ENCODE measurements around the gene ARSI.

Gene ARSI

GRCh38 chr5:150302301-150303069, at the start of gene ARSI:
Gene ARSI (minus strand): TSS chr5:150302905. CDS start chr5:150302373, 532 bp downstream.
- DNase-seq = no peak

GRCh38 chr5:150350524-150351344, 48.0 kb upstream of the ARSI start:
- peak; percentile 40 to 70 for DNase-seq

GRCh38 chr5:150349681-150350275, 47.1 kb upstream of the ARSI start:
- DNase-seq = no peak

GRCh38 chr5:150347451-150347850, 44.7 kb upstream of the ARSI start:
- no peak for DNase-seq

- DNase-seq = no peak
These were observed 44.3 kb upstream of the ARSI start for GRCh38 chr5:150347003-150347402.

- DNase-seq = no peak
These were observed 43.9 kb upstream of the ARSI start for GRCh38 chr5:150346592-150346991.

- peak; percentile 62 to 71 for DNase-seq
These were observed 43.0 kb upstream of the ARSI start for GRCh38 chr5:150345716-150346115.

- no peak for DNase-seq
These were observed 41.4 kb upstream of the ARSI start for GRCh38 chr5:150343994-150344631.

GRCh38 chr5:150342583-150342982, 39.9 kb upstream of the ARSI start:
- DNase-seq = no peak

- DNase-seq = no peak
These were observed 39.3 kb upstream of the ARSI start for GRCh38 chr5:150341989-150342388.

- no peak for DNase-seq
These were observed 38.6 kb upstream of the ARSI start for GRCh38 chr5:150341331-150341730.

GRCh38 chr5:150340614-150341255, 38.0 kb upstream of the ARSI start:
- no peak for DNase-seq

GRCh38 chr5:150339841-150340240, 37.1 kb upstream of the ARSI start:
- no peak for DNase-seq

GRCh38 chr5:150339165-150339564, 36.5 kb upstream of the ARSI start:
- peak in 1 of 2 experiments; percentile 23 for DNase-seq

- no peak for DNase-seq
These were observed 35.8 kb upstream of the ARSI start for GRCh38 chr5:150338546-150338945.

GRCh38 chr5:150335778-150336177, 33.1 kb upstream of the ARSI start:
- no peak for DNase-seq

- no peak for DNase-seq
These were observed 30.7 kb upstream of the ARSI start for GRCh38 chr5:150333400-150333799.

- DNase-seq = no peak
These were observed 27.5 kb upstream of the ARSI start for GRCh38 chr5:150329881-150330876.

- DNase-seq = no peak
These were observed 26.3 kb upstream of the ARSI start for GRCh38 chr5:150329038-150329437.

GRCh38 chr5:150328515-150328914, 25.8 kb upstream of the ARSI start:
- DNase-seq = no peak

- no peak for DNase-seq
These were observed 24.4 kb upstream of the ARSI start for GRCh38 chr5:150327139-150327538.
